Thyroid gland (tissue), 4 donors: ENCODE results near the gene UNC13D.
A peak's percentile ranks its signal among the peaks of the same experiment; 100 is the strongest.

Experiments used
- CTCF ChIP-seq, 6 experiments: fragments of 200-600 bp in 3 of 6; fragments of 450-650 bp in 3 of 6; sonication (generic) in 3 of 6; IDR thresholded peaks; one replicate each; pipeline ENCODE4 v1.5.1; 2016 to 2019; ENCODE audit warnings: antibody characterized with exemption in 6 of 6, mild to moderate bottlenecking in 2 of 6, inconsistent platforms in 1 of 6, moderate library complexity in 1 of 6
- POLR2A ChIP-seq, 2 donors: fragments of 450-650 bp; IDR thresholded peaks; one replicate each; pipeline ENCODE4 v1.6.1; 2017; ENCODE audit warnings: antibody characterized with exemption in 2 of 2, mild to moderate bottlenecking in 2 of 2, moderate library complexity in 1 of 2

- no peak for TF ChIP-seq POLR2A (IDR thresholded peaks at IDR 0.05)
- peak in 5 of 6 experiments; percentile 35 to 60 (median 51) for TF ChIP-seq CTCF (IDR thresholded peaks at IDR 0.05)
These were observed 4.5 kb upstream of the UNC13D start for GRCh38 chr17:75848523-75849278.
